Measurements from ENCODE around the gene PRR23E. TPM values are rescaled to one million over a fixed set of nuclear protein-coding genes. Genes with fewer than 3 reads are reported as not detected.

The PRR23E gene
- total and polyA plus RNA-seq, 10 of the 15 experiments (the other 5 are each of a cell fraction or from before 2014, with no cell fraction given): not detected

GRCh38 chr3:127171721-127172120 is 21.2 kb upstream of the PRR23E start (continued):
- TF ChIP-seq REST (IDR thresholded peaks at IDR 0.05; ENCODE audit: low read depth, low read length) (no peak), NR2C1 (IDR thresholded peaks at IDR 0.05) (no peak)

GRCh38 chr3:127172211-127172610 is 20.7 kb upstream of the PRR23E start:
- ATAC-seq (no peak), DNase-seq (ENCODE audit: low read depth, low spot score) (no peak), FAIRE-seq (no peak)
- ChIA-PET POLR2A (no interaction called here), CTCF (no interaction called here), RAD21 (ENCODE audit: unreplicated experiment) (no interaction called here), SMC1A (ENCODE audit: uncharacterized antibody, unreplicated experiment) (no interaction called here)
- Histone ChIP-seq H3K4me3 (no peak overlapping the region), H3K79me2 (ENCODE audit: control insufficient read depth, insufficient read depth, low read length) (no peaks in the 10 kb centered on the region), H4K20me1 (ENCODE audit: control insufficient read depth, insufficient read depth) (no peaks in the 10 kb centered on the region), H3K9me3 (replicated peaks; ENCODE audit: control insufficient read depth, insufficient read depth, low read length) (no peaks in the 10 kb centered on the region; the same call in 2 of the 3 replicates), H3K4me2 (ENCODE audit: control insufficient read depth, insufficient read depth) (no peak overlapping the region), H3K27me3 (replicated peaks in 1 of 2; ENCODE audit: control insufficient read depth in 2 of 2, insufficient read depth in 2 of 2, low read length in 1 of 2) (peaks cover 0 to 5% of the 10 kb centered on the region in 2 experiments; a peak in 3 of 4 replicates), H3K4me1 (ENCODE audit: control insufficient read depth, insufficient read depth, low read length) (no peaks in the 10 kb centered on the region), H3K36me3 (ENCODE audit: control insufficient read depth in 2 of 2, insufficient read depth in 2 of 2, low read length in 1 of 2) (no peaks in the 10 kb centered on the region), H3K9ac (ENCODE audit: control insufficient read depth, insufficient read depth, low read length) (no peak overlapping the region), H2AFZ (ENCODE audit: control insufficient read depth, low read depth, low read length) (no peak overlapping the region), H3K27ac (ENCODE audit: control insufficient read depth, insufficient read depth) (no peak overlapping the region)
- 36% methylated on average over 4 of the region's 5 CpGs for WGBS (ENCODE audit: insufficient coverage, insufficient replicate concordance, low lambda C conversion rate, missing lambda C conversion rate)
- in situ Hi-C loops (cut with MboI) (no loop called here), intact Hi-C loops (cut with micrococcal nuclease; ENCODE audit: unreplicated experiment) (no loop called here)
- no TSS peak for BruUV-seq (replicated peaks)
- TF ChIP-seq PKNOX1 (IDR thresholded peaks at IDR 0.05) (no peak), CHD1 (IDR thresholded peaks at IDR 0.05; ENCODE audit: low read depth, low read length) (no peak), CTCF (IDR thresholded peaks at IDR 0.05 in 2 of 3, conservative IDR thresholded peaks at IDR 0.05 in 1 of 3; ENCODE audit: control insufficient read depth in 2 of 3, extremely low read depth in 1 of 3, insufficient read depth in 1 of 3, low read depth in 3 of 3, low read length in 3 of 3) (no peak), TARDBP (IDR thresholded peaks at IDR 0.05; ENCODE audit: borderline replicate concordance) (no peak), SMC3 (IDR thresholded peaks at IDR 0.05; ENCODE audit: borderline replicate concordance, low read length) (no peak), SREBF1 (IDR thresholded peaks at IDR 0.05; ENCODE audit: low read length) (no peak), HCFC1 (IDR thresholded peaks at IDR 0.05; ENCODE audit: low read length) (no peak), HSF1 (IDR thresholded peaks at IDR 0.05; ENCODE audit: low read depth, low read length) (no peak), FOS (IDR thresholded peaks at IDR 0.05; ENCODE audit: borderline replicate concordance, extremely low read depth, insufficient read length) (no peak), CREB1 (IDR thresholded peaks at IDR 0.05; ENCODE audit: low read depth) (no peak), RCOR1 (conservative IDR thresholded peaks at IDR 0.05; ENCODE audit: low read depth, low read length) (no peak), BMI1 (IDR thresholded peaks at IDR 0.05; ENCODE audit: borderline replicate concordance) (no peak), BCL11A (IDR thresholded peaks at IDR 0.05; ENCODE audit: low read depth, low read length) (no peak), FOXK2 (IDR thresholded peaks at IDR 0.05) (no peak)
